ENCODE data around the gene MAPKAPK3.

Gene MAPKAPK3

GRCh38 chr3:50594253-50594785, 22.6 kb upstream of the MAPKAPK3 start:
- in situ Hi-C loops (cut with HindIII; ENCODE audit: low sequenced_read_pairs): no loop called here

GRCh38 chr3:50599115-50599715, 17.7 kb upstream of the MAPKAPK3 start:
- in situ Hi-C loops (cut with HindIII; ENCODE audit: low sequenced_read_pairs): no loop called here
- TF ChIP-seq CTCF (IDR thresholded peaks at IDR 0.05; ENCODE audit: low read depth, low read length): no peak
- H3K4me3 ChIP-seq (ENCODE audit: low read depth, low read length): no peak overlapping the region
- DNase-seq (ENCODE audit: low read depth, low spot score): no peak

More at GRCh38 chr3:50594253-50594785, 22.6 kb upstream of the MAPKAPK3 start:
- no peak overlapping the region for H3K4me3 ChIP-seq (ENCODE audit: low read depth, low read length)
- TF ChIP-seq CTCF (IDR thresholded peaks at IDR 0.05; ENCODE audit: low read depth, low read length): no peak
- DNase-seq (ENCODE audit: low read depth, low spot score): no peak

- DNase-seq (ENCODE audit: low read depth, low spot score): no peak
- no peak for TF ChIP-seq CTCF (IDR thresholded peaks at IDR 0.05; ENCODE audit: low read depth, low read length)
- in situ Hi-C loops (cut with HindIII; ENCODE audit: low sequenced_read_pairs): no loop called here
- no peak overlapping the region for H3K4me3 ChIP-seq (ENCODE audit: low read depth, low read length)
Observed at GRCh38 chr3:50599716-50600118, 17.2 kb upstream of the MAPKAPK3 start.

GRCh38 chr3:50600141-50600753, 16.7 kb upstream of the MAPKAPK3 start:
- no peak overlapping the region for H3K4me3 ChIP-seq (ENCODE audit: low read depth, low read length)
- in situ Hi-C loops (cut with HindIII; ENCODE audit: low sequenced_read_pairs): no loop called here
- DNase-seq (ENCODE audit: low read depth, low spot score): no peak
- no peak for TF ChIP-seq CTCF (IDR thresholded peaks at IDR 0.05; ENCODE audit: low read depth, low read length)

GRCh38 chr3:50600841-50601591, 15.9 kb upstream of the MAPKAPK3 start:
- H3K4me3 ChIP-seq (ENCODE audit: low read depth, low read length): no peak overlapping the region
- in situ Hi-C loops (cut with HindIII; ENCODE audit: low sequenced_read_pairs): no loop called here
- DNase-seq (ENCODE audit: low read depth, low spot score): peak; percentile 97
- no peak for TF ChIP-seq CTCF (IDR thresholded peaks at IDR 0.05; ENCODE audit: low read depth, low read length)

GRCh38 chr3:50602595-50603191, 14.3 kb upstream of the MAPKAPK3 start:
- no peak overlapping the region for H3K4me3 ChIP-seq (ENCODE audit: low read depth, low read length)
- no peak for TF ChIP-seq CTCF (IDR thresholded peaks at IDR 0.05; ENCODE audit: low read depth, low read length)
- DNase-seq (ENCODE audit: low read depth, low spot score): no peak
- in situ Hi-C loops (cut with HindIII; ENCODE audit: low sequenced_read_pairs): no loop called here
